ENCODE results near the gene EXOC4. TPM values are rescaled to one million over a fixed set of nuclear protein-coding genes. Genes with fewer than 3 reads are reported as not detected.
"Not testable (repeated sequence)": the region's sequence is repeated elsewhere in the genome, so short reads cannot be mapped to it uniquely, and the experiment has no call there.

The EXOC4 gene
- total RNA-seq = 89.1 and 103 TPM in 2 replicates

- Mint-ChIP-seq H3K27ac (peak within 1 kb of the TSS; percentile 88), H3K9me3 (no peaks in the 10 kb centered on the region), H3K4me1 (peaks cover 27% of the 10 kb centered on the region), H3K4me3 (peak within 1 kb of the TSS; percentile 95), H3K36me3 (ENCODE audit: low read depth) (peaks cover 11% of the 10 kb centered on the region), H3K27me3 (no peaks in the 10 kb centered on the region)
- intact Hi-C loops (cut with micrococcal nuclease) = loop anchor here (1.0 to 5.0 kb wide), 6 partner anchors 171 to 1958 kb away; partner anchors contain the start of genes AKR1B1, BPGM, CHCHD3 and LRGUK
- no peak for TF ChIP-seq CTCF (IDR thresholded peaks at IDR 0.05)
- ChIA-PET CTCF (no interaction called here), POLR2A (interaction anchor here (0.6 to 1.8 kb wide), 6 partner anchors 14 to 252 kb away, joined by 3 to 12 read pairs (median 4); partner anchors contain the start of gene CHCHD3)
- DNase-seq (peak; percentile 67), ATAC-seq (ENCODE audit: low read depth) (peak; percentile 100)
These were observed at the start of gene EXOC4 for GRCh38 chr7:133252858-133253518. TSS of gene EXOC4 (plus strand) at chr7:133253078.

- POLR2A ChIA-PET = no interaction called here
- no peak for TF ChIP-seq CTCF (IDR thresholded peaks at IDR 0.05)
- intact Hi-C loops (cut with micrococcal nuclease) = no loop called here
- no peaks in the 10 kb centered on the region for H3K4me1 Mint-ChIP-seq
- no peak overlapping the region for H3K4me3 Mint-ChIP-seq
- no peaks in the 10 kb centered on the region for H3K36me3 Mint-ChIP-seq (ENCODE audit: low read depth)
- H3K27ac Mint-ChIP-seq = no peak overlapping the region
- CTCF ChIA-PET = no interaction called here
- no peak for ATAC-seq (ENCODE audit: low read depth)
- H3K27me3 Mint-ChIP-seq = peaks cover 1% of the 10 kb centered on the region
- H3K9me3 Mint-ChIP-seq = no peaks in the 10 kb centered on the region
- DNase-seq = no peak
These were observed 49.4 kb upstream of the EXOC4 start for GRCh38 chr7:133203490-133203889.

GRCh38 chr7:133207687-133208086, 45.2 kb upstream of the EXOC4 start:
- intact Hi-C loops (cut with micrococcal nuclease) = no loop called here
- H3K9me3 Mint-ChIP-seq = no peaks in the 10 kb centered on the region
- H3K4me3 Mint-ChIP-seq = no peak overlapping the region

GRCh38 chr7:133210817-133211216, 42.1 kb upstream of the EXOC4 start:
- intact Hi-C loops (cut with micrococcal nuclease); H3K27ac Mint-ChIP-seq; H3K4me3 Mint-ChIP-seq; POLR2A ChIA-PET; H3K36me3 Mint-ChIP-seq (ENCODE audit: low read depth); DNase-seq; ATAC-seq (ENCODE audit: low read depth); CTCF ChIA-PET; H3K9me3 Mint-ChIP-seq; H3K4me1 Mint-ChIP-seq: not testable (repeated sequence)
- H3K27me3 Mint-ChIP-seq = peaks cover 25% of the 10 kb centered on the region

More at GRCh38 chr7:133207687-133208086, 45.2 kb upstream of the EXOC4 start:
- Mint-ChIP-seq H3K27me3 (peaks cover 24% of the 10 kb centered on the region), H3K36me3 (ENCODE audit: low read depth) (no peaks in the 10 kb centered on the region), H3K27ac (no peak overlapping the region), H3K4me1 (no peaks in the 10 kb centered on the region)
- DNase-seq (no peak), ATAC-seq (ENCODE audit: low read depth) (no peak)
- TF ChIP-seq CTCF (IDR thresholded peaks at IDR 0.05) = no peak
- ChIA-PET CTCF (no interaction called here), POLR2A (no interaction called here)

- peaks cover 27% of the 10 kb centered on the region for H3K27me3 Mint-ChIP-seq
- H3K27ac Mint-ChIP-seq; ATAC-seq (ENCODE audit: low read depth); H3K4me3 Mint-ChIP-seq; H3K36me3 Mint-ChIP-seq (ENCODE audit: low read depth); H3K4me1 Mint-ChIP-seq; CTCF ChIA-PET; H3K9me3 Mint-ChIP-seq; DNase-seq; POLR2A ChIA-PET; intact Hi-C loops (cut with micrococcal nuclease): not testable (repeated sequence)
These were observed 39.1 kb upstream of the EXOC4 start for GRCh38 chr7:133213772-133214171.

GRCh38 chr7:133217773-133218172, 35.1 kb upstream of the EXOC4 start:
- intact Hi-C loops (cut with micrococcal nuclease) = no loop called here
- ChIA-PET CTCF (no interaction called here), POLR2A (no interaction called here)
- H3K27me3 Mint-ChIP-seq = peaks cover 8% of the 10 kb centered on the region
- H3K4me1 Mint-ChIP-seq = no peaks in the 10 kb centered on the region
- ATAC-seq (ENCODE audit: low read depth) = no peak
- no peak overlapping the region for H3K4me3 Mint-ChIP-seq
- H3K9me3 Mint-ChIP-seq = peaks cover 4% of the 10 kb centered on the region
- no peak for DNase-seq
- H3K27ac Mint-ChIP-seq = no peak overlapping the region
- no peak for TF ChIP-seq CTCF (IDR thresholded peaks at IDR 0.05)
- H3K36me3 Mint-ChIP-seq (ENCODE audit: low read depth) = no peaks in the 10 kb centered on the region

All from activated B cell treated with CpG ODN at 0.5 μM for 24 hours (primary cell).